HG03175 (cell line): ENCODE data around the gene IGLL5.

Experiments used
- ATAC-seq: cut with Tn5 transposase; IDR thresholded peaks from one replicate; pipeline ENCODE4 v1.9.1; 2021; ENCODE audit warnings: mild to moderate bottlenecking, moderate library complexity; ENCODE audit not compliant: unreplicated experiment

Gene IGLL5

DNA sequence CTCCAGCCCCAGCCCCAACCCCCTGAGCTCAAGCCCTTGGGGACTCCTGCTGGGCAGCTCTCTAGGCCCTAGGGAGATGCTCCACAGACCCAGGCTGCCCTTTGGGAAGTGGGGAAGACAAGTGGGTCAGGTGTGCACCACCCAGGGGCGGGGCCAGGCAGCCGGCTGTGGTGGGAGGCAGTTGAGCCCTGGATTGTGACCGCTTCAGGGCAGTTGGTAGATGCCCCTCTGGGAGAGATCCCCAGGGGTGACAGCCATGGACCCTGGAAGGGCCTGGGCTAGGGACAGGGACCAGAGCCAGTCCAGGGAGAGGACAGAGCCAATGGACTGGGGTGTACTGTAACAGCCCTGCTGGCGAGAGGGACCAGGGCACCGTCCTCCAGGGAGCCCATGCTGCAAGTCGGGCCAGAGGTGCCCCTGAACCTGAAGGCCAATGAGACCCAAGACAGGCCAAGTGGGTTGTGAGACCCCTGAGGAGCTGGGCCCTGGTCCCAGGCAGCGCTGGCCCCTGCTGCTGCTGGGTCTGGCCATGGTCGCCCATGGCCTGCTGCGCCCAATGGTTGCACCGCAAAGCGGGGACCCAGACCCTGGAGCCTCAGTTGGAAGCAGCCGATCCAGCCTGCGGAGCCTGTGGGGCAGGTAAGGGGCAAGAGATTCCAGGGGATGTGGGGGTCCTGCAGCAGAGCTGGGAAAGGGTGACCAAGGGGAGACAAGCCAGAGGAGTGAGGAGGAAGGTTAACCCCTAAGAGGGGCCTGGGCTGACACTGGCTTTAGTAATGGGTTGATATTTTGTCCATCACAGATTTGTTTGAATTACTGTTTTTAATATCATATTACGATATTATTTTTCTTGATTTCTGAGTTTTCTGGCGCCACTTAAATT is at the start of gene IGLL5:
IGLL5 (plus strand) TSS at position 196 of the 883 bp plus-strand sequence; CDS start at position 434, 238 bp downstream.
- ATAC-seq, result no peak

DNA sequence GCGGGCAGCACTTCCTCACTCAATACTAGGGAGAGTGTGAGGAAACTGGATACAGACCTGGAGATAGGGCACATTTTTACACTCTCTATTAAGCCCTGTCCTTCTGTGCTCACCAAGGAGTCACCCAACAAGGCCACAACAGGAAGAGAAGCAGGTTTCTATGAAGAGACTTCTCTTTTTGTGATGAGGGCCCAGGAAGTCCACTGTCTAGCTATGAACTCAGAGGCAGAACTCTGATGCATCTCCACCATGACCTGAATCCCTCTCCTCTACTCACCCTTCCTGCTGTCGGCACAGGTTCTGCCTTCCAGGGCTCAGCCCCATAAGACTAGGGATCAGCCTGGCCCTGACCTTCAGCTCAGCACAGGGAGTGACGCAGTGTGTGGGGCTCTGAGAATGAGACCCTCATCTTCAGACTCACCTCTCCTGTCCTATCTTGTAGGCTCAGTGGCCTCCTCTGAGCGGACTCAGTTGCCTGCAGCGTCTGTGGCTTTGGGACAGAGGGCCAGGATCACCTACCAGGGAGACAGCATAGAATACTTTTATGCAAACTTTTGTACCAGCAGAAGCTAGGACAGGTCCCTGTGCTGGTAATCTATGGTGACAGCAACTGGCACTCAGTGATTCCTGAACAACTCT is 49.3 kb upstream of the IGLL5 start:
- no peak for ATAC-seq

- no peak for ATAC-seq
Observed at GRCh38 chr22:22839570-22840314, 47.9 kb upstream of the IGLL5 start.

DNA sequence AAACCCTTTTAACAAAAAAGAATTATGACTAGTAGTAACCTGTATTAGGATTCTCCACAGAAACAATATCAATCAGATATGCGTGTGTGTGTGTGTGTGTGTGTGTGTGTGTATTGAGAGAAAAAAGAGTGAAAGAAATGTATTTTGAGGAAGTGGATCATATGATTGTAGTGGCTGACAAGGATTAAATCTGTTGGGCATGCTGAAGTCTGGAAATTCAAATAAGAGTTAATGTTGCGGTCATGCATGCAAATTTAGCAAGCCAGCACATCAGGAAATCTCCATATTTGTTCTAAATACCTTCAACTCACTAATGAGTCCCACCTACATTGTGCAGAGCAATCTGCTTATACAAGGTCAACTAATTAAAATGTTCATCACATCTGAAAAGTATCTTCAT is 46.8 kb upstream of the IGLL5 start:
- ATAC-seq, result no peak

DNA sequence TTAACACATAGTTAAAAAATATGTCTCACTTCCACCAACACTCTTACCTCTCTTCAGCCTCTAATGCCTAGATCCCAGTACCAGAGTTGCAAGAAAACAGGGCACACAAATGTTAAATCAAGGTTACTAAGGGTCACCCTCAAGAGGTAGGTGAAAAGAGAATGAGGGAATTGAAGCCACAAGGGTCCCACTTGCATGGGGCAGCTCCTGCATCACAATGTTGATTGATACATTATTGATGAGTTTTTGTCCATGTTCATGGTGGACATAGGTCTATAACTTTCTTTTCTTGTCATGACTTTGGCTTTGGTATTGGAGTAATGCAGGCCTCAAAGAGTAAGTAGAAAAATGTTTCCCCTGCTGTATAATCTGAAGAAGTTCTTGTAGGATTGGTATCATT is 46.0 kb upstream of the IGLL5 start:
- no peak for ATAC-seq

- no peak for ATAC-seq
Observed at GRCh38 chr22:22842085-22842484, 45.5 kb upstream of the IGLL5 start.

DNA sequence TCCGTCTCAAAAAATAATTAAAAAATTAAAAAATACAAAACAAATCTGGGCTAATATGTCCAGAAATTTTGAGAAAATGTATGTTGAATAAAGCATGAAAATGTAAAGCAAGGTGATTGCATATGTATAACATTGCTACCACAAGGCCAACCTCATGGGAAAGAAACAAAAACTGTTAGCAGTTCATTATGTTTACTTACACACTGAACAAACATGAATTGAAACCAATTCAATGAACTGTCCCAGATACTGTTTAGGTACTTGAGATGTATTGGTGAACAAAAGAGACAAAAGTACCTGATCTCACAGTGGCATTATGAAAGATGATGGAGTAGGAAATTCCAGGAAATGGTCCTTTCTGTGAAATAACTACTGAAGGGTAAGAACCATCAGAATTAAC is 43.8 kb upstream of the IGLL5 start:
- no peak for ATAC-seq

- no peak for ATAC-seq
Observed at GRCh38 chr22:22847241-22847640, 40.4 kb upstream of the IGLL5 start.

DNA sequence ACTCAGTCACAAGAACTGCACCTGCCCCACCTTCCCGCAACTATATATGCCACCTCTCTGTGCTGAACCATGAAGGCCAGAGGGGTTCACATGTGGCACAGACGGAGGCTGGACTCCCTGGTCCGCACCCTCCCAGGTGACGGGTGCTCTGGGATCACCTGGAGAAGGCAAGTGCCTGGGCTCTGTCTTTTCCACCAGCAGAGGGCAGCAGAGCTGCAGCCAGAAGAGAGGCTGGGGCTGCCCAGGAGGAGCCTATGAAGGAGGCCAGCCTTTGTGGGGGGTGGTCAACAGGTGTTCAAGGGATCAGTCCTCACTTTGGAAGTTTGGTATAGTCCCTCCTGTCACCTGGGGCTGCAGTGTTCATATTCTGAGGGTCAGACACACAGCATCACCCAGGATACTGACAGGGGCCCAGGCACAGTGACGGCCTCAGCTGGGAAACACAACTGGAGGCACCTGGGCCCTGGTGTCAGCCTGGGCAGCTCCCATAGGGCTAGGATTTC is 39.2 kb upstream of the IGLL5 start:
- no peak for ATAC-seq

GRCh38 chr22:22849640-22850610 is 37.7 kb upstream of the IGLL5 start:
- no peak for ATAC-seq

GRCh38 chr22:22851969-22852368 is 35.6 kb upstream of the IGLL5 start:
- ATAC-seq, result no peak

GRCh38 chr22:22853713-22854112 is 33.9 kb upstream of the IGLL5 start:
- ATAC-seq, result no peak

GRCh38 chr22:22854466-22854865 is 33.1 kb upstream of the IGLL5 start:
- no peak for ATAC-seq

- no peak for ATAC-seq
Observed at GRCh38 chr22:22855085-22855484, 32.5 kb upstream of the IGLL5 start.

GRCh38 chr22:22855617-22856308 is 31.9 kb upstream of the IGLL5 start:
- ATAC-seq, result no peak

- ATAC-seq, result no peak
Observed at GRCh38 chr22:22856364-22856763, 31.3 kb upstream of the IGLL5 start.

DNA sequence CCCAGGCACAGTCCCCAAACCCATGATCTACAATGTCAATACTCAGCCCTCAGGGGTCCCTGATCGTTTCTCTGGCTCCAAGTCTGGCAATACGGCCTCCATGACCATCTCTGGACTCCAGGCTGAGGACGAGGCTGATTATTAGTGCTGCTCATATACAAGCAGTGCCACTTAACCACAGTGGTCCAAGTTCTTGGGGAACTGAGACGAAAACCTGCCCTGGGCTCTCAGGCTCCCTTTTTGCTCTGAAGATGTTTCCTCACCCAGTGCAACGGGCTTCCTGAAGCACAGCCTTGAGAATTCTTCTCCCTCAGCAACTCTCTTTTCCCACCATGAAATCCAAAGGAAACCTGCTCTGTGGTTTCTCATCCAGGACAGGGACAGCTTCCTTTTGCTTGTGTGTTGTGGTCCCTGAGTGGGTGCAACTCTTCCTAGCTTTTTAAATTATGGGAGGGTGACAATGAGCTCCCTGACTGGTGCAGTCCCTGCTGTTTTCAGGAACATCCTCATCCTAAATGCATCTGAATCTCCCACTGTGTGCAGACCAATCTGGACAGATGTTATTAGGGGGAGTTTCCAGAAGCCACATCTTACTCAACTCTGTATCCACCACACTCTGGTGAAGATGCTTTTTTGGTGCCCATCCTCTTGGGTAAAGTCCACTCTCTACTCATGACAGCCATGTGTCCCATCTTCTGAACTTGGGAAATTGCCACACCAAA is 30.6 kb upstream of the IGLL5 start:
- ATAC-seq, result no peak

DNA sequence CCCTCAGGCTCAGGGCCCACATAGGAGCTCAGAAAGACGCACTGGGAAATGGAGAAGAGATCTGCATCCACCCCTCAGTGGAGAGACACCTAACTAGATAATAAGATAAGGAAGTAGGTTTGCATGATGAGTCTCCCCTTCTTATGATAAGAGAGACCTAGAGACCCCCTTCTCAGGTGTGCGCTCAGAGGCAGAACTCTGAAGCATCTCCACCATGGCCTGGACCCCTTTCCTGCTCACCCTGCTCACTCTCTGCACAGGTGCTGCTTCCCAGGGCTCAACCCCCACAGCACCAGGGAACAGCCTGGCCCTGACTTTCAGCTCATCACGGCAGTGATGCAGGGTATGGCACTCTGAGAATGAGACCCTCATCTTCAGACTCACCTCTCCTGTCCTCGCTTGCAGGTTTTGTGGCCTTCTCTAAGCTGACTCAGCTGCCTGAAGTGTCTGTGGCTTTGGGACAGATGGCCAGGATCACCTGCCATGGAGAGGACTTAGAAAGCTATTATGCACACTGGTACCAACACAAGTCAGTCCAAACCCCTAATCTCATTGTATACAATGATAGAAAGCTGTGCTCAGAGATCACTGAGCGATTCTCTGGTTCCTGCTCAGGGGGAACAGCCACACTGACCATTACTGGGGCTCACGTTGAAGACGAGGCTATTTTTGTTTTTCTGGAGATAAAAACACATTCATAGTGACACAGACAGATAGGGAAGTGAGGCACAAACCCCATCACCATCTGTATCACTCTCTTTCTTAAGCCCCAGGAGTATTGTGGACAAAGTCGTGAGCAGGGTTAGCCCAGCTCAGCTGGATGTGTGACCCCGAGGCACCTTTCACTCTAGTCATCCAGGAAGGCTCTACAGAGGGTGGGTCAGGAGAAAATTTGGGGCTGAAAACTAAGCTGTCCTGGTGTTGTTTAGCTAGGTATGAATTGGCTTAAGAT is 29.7 kb upstream of the IGLL5 start:
- ATAC-seq, result no peak
